KMS-11 (cell line): Measurements from ENCODE around the gene CDH5.

Source experiments
- H2AFZ ChIP-seq: fragments of 200-600 bp; sonication (generic); 2 replicates; pipeline ENCODE4 v1.6.1; 2016; ENCODE audit warnings: antibody characterized with exemption, mixed run types, low read depth
- H3K27ac ChIP-seq: fragments of 200-600 bp; sonication (generic); 2 replicates; pipeline ENCODE4 v1.6.1; 2016; ENCODE audit warnings: mild to moderate bottlenecking, mixed run types
- H3K27me3 ChIP-seq: fragments of 200-600 bp; sonication (generic); 2 replicates; pipeline ENCODE4 v1.6.1; 2017; ENCODE audit warnings: mild to moderate bottlenecking, low read depth, mixed run types, moderate library complexity; ENCODE audit not compliant: insufficient read depth
- H3K36me3 ChIP-seq: fragments of 200-600 bp; sonication (generic); 2 replicates; pipeline ENCODE4 v1.6.1; 2017; ENCODE audit warnings: mild to moderate bottlenecking, mixed run types; ENCODE audit not compliant: insufficient read depth
- H3K4me1 ChIP-seq: fragments of 200-600 bp; sonication (generic); 2 replicates; pipeline ENCODE4 v1.6.1; 2016; ENCODE audit warnings: mild to moderate bottlenecking, low read depth, mixed run types; ENCODE audit not compliant: poor library complexity, severe bottlenecking
- H3K4me2 ChIP-seq: fragments of 200-600 bp; sonication (generic); 2 replicates; pipeline ENCODE4 v1.7.0; 2016; ENCODE audit warnings: mild to moderate bottlenecking, mixed run types
- H3K4me3 ChIP-seq: fragments of 200-600 bp; sonication (generic); IDR thresholded peaks from 2 replicates; pipeline ENCODE4 v1.6.1; 2017; ENCODE audit warnings: low read depth, low read length, mixed read lengths; ENCODE audit not compliant: insufficient read depth
- H3K79me2 ChIP-seq: fragments of 200-600 bp; sonication (generic); 2 replicates; pipeline ENCODE4 v1.6.1; 2016; ENCODE audit warnings: low read depth, mixed run types; ENCODE audit not compliant: insufficient read depth
- H3K9ac ChIP-seq: fragments of 200-600 bp; sonication (generic); 2 replicates; pipeline ENCODE4 v1.6.1; 2016; ENCODE audit warnings: mild to moderate bottlenecking, mixed run types
- H4K20me1 ChIP-seq: fragments of 200-600 bp; sonication (generic); 2 replicates; pipeline ENCODE4 v1.6.1; 2016; ENCODE audit warnings: mild to moderate bottlenecking, mixed run types; ENCODE audit not compliant: insufficient read depth
- TF ChIP-seq, protein P1 (sequence below): fragments of 200-600 bp; sonication (generic); conservative IDR thresholded peaks from 2 replicates; pipeline ENCODE4 v1.6.1; 2017; ENCODE audit warnings: low read depth, mild to moderate bottlenecking, antibody characterized with exemption, low read length, moderate library complexity, mixed read lengths

The CDH5 gene

GRCh38 chr16:66416939-66417700, 50.6 kb downstream of the CDH5 start:
- Histone ChIP-seq H3K9ac (no peak overlapping the region), H2AFZ (peak overlapping the region; percentile 64; the same call in 1 of the 2 replicates), H3K36me3 (no peaks in the 10 kb centered on the region), H3K27ac (no peak overlapping the region), H3K27me3 (no peaks in the 10 kb centered on the region), H4K20me1 (no peaks in the 10 kb centered on the region), H3K4me3 (no peak overlapping the region), H3K4me2 (no peak overlapping the region), H3K79me2 (no peaks in the 10 kb centered on the region), H3K4me1 (peaks cover 17% of the 10 kb centered on the region)
- TF ChIP-seq, protein P1, sequence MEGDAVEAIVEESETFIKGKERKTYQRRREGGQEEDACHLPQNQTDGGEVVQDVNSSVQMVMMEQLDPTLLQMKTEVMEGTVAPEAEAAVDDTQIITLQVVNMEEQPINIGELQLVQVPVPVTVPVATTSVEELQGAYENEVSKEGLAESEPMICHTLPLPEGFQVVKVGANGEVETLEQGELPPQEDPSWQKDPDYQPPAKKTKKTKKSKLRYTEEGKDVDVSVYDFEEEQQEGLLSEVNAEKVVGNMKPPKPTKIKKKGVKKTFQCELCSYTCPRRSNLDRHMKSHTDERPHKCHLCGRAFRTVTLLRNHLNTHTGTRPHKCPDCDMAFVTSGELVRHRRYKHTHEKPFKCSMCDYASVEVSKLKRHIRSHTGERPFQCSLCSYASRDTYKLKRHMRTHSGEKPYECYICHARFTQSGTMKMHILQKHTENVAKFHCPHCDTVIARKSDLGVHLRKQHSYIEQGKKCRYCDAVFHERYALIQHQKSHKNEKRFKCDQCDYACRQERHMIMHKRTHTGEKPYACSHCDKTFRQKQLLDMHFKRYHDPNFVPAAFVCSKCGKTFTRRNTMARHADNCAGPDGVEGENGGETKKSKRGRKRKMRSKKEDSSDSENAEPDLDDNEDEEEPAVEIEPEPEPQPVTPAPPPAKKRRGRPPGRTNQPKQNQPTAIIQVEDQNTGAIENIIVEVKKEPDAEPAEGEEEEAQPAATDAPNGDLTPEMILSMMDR, result no peak

DNA sequence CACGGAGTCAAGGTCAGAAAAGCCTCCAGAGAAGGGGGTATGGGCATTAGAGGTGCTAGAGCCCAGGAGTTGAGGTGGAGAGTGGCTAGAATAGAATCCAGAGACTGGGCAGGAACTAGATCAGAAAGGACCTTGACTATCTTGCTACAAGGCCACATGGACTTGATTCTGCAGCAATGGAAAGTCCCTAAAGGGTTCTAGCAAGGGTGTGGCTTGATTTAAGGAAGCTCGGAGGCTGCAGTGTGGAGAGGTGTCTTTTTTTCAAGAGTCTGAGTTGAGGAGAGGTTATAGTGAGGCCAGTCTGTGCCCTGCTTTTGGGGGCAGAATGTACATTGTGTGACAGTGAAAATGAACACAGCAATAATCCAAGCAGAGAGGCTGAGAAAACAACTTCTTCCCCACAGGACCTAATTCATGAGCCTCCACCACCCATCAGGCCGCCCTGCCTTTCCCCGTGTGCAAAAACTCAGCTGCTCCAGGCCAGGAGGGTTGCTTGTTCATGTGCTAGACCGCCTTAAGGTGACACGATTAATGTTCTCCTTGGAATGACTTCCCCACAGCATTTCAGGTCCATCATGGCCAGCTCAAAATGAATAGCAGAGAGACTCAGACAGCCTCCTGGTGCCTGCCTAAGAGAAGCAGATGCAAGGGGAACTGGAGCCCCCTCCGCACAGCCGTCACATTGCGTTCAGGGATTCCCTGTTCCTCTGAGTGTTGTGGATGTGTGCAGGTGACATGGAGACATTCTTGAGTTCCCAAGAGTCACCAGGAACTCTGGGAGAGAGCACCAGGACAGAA, 51.9 kb downstream of the CDH5 start:
- Histone ChIP-seq H3K4me3 (no peak overlapping the region), H3K79me2 (no peaks in the 10 kb centered on the region), H3K9ac (no peak overlapping the region), H3K36me3 (no peaks in the 10 kb centered on the region), H3K27me3 (no peaks in the 10 kb centered on the region), H3K27ac (peak overlapping the region; percentile 17; the same call in 1 of the 2 replicates), H4K20me1 (no peaks in the 10 kb centered on the region), H2AFZ (peak overlapping the region; percentile 64), H3K4me2 (peak overlapping the region; percentile 60), H3K4me1 (peaks cover 17% of the 10 kb centered on the region)
- TF ChIP-seq, protein P1, result no peak

DNA sequence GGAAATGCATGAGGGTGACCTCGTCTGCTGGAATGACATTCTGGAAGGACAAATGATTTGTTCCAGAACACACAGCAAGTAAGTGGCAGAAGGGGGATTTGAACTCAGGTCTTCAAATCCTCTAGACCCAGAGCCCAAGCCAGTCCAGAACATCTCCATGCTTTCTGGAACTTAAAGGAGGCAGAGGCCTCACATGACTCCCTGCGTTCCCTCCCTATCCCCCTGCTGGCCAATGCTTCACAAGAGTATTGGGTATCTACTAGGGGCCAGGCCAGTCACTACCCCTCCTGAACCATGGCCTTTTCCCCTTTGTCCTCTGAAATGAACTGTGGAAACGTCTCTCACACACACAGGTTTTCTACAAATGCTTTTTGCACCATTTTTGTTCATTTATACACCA, 53.0 kb downstream of the CDH5 start:
- H3K4me3 ChIP-seq, result no peak overlapping the region
- no peak overlapping the region for H2AFZ ChIP-seq
- H3K36me3 ChIP-seq, result no peaks in the 10 kb centered on the region
- H3K4me2 ChIP-seq, result no peak overlapping the region
- peaks cover 17% of the 10 kb centered on the region for H3K4me1 ChIP-seq
- TF ChIP-seq, protein P1, result no peak
- no peaks in the 10 kb centered on the region for H3K27me3 ChIP-seq
- H3K27ac ChIP-seq, result no peak overlapping the region
- no peaks in the 10 kb centered on the region for H4K20me1 ChIP-seq
- no peak overlapping the region for H3K9ac ChIP-seq
- H3K79me2 ChIP-seq, result no peaks in the 10 kb centered on the region

DNA sequence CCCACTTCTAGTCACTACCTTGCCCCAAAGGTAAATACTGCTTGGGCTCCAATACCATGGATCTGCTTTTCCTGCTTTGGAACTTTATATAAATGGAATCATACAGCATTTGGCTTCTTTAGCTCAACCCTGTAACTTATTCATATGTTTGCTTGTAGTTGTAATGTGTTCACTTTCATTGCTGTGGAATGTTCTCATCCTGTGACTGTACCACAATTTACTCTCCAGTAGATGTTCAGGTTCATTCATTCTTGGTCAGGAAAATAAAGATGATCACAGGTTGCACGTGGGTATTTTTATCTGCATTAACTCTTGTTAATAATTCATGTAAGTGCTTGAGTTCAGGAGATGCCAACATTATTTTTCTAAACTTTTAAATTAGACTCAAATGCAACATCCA, 53.9 kb downstream of the CDH5 start:
- Histone ChIP-seq H3K4me3 (no peak overlapping the region), H4K20me1 (no peaks in the 10 kb centered on the region), H3K4me2 (no peak overlapping the region), H3K79me2 (no peaks in the 10 kb centered on the region), H3K36me3 (no peaks in the 10 kb centered on the region), H3K27me3 (no peaks in the 10 kb centered on the region), H2AFZ (no peak overlapping the region), H3K9ac (no peak overlapping the region), H3K4me1 (peaks cover 17% of the 10 kb centered on the region), H3K27ac (no peak overlapping the region)
- TF ChIP-seq, protein P1, result no peak
